HG03159 (cell line): ENCODE results near the gene KLF11.

Experiments used
- ATAC-seq: cut with Tn5 transposase; IDR thresholded peaks from one replicate; pipeline ENCODE4 v1.9.1; 2021; ENCODE audit warnings: mild to moderate bottlenecking, moderate library complexity; ENCODE audit not compliant: unreplicated experiment

Gene KLF11

GRCh38 chr2:10039658-10040410, 3.5 kb upstream of the KLF11 start:
- no peak for ATAC-seq

GRCh38 chr2:10041711-10042110, 1.6 kb upstream of the KLF11 start:
- ATAC-seq: no peak

- ATAC-seq: no peak
Observed at GRCh38 chr2:10042301-10043161, 819 bp upstream of the KLF11 start.

DNA sequence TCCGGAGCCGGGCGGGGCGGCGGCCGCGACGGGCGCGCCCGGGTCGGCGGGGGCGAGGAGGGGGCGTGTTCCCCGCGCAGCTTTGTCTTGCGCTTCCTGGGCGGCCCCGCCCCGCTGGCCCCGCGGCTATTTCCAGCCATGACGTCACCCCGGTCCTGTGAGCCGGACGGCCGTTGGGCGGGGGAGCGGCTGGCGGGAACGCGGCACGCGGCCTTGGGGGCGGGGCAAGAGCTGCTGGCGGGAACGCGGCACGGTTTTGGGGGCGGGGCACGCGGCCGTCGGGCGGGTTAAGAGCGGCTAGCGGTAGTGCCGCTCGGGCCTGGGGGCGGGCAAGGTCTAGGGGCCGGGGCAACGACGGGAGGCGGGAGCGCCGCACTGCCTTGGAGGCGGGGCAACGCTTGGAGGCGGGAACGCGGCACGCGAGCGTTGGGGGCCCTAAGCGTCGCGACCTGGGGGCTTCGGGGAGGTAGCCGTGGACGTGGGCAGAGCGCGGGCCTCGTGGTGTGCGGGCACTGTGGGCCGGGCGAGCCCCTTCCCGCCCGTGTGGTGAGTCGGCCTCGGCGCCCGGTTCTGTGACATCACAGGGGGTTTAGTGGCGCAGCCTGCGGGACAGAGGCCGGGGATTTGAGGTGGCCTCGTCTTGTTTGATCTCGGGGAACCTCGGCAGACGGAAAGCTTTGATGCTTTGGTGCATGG, 704 bp downstream of the KLF11 start:
- peak; percentile 46 for ATAC-seq

GRCh38 chr2:10045561-10046355, 2.4 kb downstream of the KLF11 start:
- no peak for ATAC-seq

DNA sequence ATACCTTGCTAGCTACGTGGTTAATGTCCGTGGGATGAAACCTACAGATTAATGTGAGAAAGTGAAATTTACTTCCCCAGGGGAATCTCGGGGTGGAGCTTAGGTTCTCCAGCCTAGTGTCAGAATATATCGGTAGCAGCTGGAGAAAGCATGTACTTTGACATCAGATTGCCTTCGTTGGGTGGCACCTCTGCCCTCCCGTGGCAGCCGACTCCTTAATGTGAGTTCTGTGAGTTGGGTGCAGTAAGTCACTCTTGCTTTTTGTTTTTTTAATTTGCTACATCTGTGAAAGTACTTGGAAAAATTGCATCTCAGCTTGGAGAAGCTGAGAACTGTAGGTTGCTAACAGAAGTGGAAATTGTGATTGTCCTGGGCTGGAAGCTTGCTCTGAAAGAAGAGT, 3.6 kb downstream of the KLF11 start:
- ATAC-seq: no peak

- no peak for ATAC-seq
Observed at GRCh38 chr2:10047616-10048500, 4.5 kb downstream of the KLF11 start.

- ATAC-seq: no peak
Observed at GRCh38 chr2:10048501-10049171, 5.3 kb downstream of the KLF11 start.

- no peak for ATAC-seq
Observed at GRCh38 chr2:10052216-10052615, 8.9 kb downstream of the KLF11 start.

DNA sequence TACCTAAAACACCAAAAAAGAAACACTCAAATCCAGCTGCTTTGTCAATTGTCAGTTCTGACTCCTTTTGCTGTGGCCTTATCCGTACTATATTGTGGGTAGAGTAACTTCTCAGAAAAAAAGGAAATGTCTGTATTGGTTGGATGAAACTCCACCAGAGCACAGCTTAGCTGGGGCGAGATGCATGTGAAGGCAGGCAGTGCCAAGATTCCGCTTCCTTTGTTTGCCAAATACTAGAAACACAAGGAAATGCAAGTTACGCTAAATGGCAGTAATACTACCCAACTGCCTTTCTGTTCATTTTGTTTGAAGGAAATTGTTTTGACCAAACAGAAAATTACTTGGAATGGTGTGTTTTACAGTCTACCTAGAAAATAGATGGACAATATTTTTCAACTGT, 10.0 kb downstream of the KLF11 start:
- ATAC-seq: no peak

DNA sequence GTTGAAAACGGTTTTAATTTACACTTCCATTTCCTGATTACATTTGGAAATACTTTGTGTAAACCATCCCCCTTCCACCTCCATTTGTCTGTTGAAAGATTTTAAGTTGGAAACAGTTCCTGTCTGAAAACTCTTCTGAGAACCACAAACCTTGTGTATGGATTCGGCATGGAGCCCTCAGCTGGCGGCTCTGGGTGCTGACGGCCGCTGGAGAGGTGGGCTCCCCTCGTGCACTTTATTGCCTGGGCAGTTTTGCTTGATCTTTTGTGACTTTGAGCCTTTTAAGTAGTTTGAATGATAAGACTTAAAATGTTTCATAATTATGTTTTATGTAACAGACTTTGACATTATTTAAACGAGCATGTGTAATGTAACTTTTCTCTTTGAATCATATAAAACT, 11.1 kb downstream of the KLF11 start:
- no peak for ATAC-seq

DNA sequence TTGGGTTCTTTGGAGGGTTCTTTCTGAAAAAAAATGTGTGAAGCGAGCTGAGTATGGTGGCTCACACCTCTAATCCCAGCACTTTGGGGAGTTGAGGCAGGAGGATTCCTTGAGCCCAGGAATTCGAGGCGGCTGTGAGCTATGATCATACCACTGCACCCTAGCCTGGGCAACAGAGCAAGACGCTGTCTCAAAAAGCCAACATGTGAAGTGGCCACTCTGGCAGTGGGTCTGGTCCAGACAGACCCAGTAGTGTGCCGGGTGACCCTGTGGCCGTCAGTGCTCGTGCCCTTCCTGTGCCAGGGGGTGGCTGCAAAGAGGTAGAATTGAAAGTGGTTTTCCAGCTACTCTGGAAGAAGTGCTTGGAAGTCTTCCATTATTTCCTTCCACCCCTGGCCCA, 11.6 kb downstream of the KLF11 start:
- no peak for ATAC-seq

DNA sequence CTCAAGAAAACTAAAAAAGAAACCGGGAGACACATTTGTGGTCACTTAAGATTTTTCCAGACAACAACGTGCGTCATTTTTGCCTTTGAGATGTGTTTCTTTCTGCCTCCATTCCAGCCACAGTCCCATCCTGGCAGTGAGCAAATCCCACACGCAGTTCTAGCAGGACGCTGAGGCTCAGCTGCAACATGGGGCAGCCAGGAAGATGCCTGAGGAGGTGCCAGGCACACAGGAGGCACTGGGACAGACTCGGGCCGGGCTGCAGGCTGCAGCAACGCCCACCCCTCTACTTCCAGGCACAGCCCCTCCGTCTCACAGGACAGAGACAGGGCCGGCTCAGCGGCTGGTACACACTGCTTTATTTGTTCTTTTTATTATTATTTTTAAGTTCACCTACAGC, 13.1 kb downstream of the KLF11 start:
- ATAC-seq: no peak

DNA sequence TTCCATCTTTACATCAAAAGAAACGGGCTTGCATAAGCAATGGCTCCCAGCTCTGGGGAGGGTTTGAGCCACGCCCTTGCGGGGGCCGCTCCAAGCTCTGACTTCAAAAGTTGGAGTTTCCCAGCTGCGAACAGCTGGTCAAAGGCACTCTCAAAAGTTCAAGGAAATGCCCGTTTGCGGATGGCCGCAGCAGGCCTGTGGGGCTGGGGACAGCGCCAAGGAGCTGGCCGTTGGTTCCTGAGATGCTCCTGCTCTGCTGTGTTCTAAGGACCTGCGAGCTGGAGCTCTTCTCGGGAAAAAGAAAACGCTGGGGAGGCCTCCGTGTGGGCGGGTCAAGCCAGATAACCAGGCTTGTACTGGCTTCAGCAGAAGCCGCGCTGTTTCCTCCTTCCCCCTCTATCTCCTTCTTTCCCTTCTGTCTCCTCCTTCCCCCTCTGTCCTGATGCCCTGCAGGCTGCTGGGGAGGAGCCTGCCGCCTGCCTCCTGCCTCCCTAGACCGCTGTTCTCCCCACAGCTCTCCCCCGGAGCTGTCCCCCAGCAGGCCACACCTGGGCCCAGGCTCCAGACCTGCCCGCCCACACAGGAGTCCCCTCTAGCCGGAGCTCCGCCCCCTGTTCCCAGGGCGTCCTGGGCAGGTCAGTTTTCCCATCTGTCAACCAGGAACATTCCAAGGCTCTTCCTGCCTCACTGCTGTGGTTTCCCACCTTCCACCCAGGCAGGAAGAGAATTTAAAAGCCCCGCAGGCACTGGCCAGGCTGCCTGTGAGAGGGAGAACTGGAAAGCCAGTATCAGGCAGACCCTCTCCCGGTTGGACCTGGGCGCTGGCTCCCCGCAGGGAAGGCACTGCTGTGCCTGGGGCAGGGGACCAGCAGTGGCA, 14.1 kb downstream of the KLF11 start:
- no peak for ATAC-seq

DNA sequence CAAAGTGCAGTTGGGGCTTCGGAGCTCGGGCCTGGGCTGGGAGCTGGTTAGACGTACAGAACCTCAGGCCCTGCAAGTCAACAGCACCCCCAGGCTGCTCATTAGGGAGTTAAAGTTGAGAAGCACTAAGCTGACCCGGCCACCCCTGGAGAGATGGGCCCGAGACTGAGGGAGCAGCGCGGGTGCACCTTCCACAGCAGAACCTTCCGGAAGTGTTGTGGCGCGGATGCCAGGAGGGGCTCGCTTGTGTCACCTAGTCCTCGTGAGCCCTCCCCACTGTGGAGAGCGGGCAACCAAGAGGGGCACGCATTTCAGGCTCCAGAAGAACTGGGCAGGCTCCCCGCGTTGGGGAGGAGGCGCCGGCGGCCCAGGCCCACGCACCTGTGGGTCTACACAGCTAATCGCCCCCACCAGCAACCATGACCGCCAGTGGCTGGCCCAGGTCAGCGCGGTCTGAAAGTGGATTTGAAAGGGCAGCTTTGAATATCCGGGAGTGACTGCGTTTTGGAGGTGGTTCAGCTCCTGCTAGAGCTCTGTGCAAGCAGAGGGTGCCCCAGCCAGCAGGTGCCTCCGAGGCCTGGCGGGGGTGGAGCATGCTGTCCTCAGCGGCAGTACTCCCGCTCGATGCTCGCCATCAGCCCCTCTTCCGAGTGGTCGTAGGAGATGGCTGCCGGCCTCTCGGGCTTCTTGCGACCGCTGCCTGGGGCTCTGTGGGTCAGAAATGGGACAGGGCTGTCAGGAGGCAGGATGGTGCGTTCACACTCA, 15.1 kb downstream of the KLF11 start:
- ATAC-seq: no peak

DNA sequence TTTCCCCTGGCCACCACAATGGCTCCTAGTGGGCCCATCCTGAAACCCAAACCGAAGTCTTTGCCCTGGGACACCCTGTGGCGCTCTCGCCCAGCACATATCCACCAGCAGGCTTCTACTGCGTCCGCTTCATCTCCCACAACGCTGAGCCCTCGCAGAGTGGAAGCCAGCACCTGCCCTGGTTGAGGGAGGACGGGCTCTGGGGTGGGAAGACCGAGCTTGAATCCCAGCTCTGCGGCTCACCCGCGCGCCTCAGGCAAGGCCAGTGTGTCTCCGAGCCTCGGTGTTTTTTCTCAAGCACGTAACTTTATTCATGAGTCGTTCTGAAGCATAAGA, 15.6 kb downstream of the KLF11 start:
- ATAC-seq: no peak

- ATAC-seq: no peak
Observed at GRCh38 chr2:10059552-10060335, 16.4 kb downstream of the KLF11 start.
